ENCODE data around the gene C1orf232.
A peak's percentile ranks its signal among the peaks of the same experiment; 100 is the strongest.

C1orf232 gene

GRCh38 chr1:26138974-26139558 is 29.7 kb downstream of the C1orf232 start:
- H3K9ac ChIP-seq (ENCODE audit: low read depth in 1 of 2, low read length in 2 of 2) = no peak overlapping the region
- H3K9me3 ChIP-seq (ENCODE audit: control insufficient read depth in 2 of 2, low read length in 2 of 2) = no peaks in the 10 kb centered on the region
- H3K36me3 ChIP-seq (ENCODE audit: control insufficient read depth in 2 of 2, insufficient read depth in 2 of 2, low read length in 2 of 2) = no peaks in the 10 kb centered on the region
- no peak overlapping the region for H3K4me3 ChIP-seq (ENCODE audit: low read length in 2 of 2)
- H3K27ac ChIP-seq (ENCODE audit: low read depth in 2 of 2, low read length in 2 of 2) = no peak overlapping the region
- H3K4me1 ChIP-seq (ENCODE audit: control insufficient read depth in 2 of 2, insufficient read depth in 2 of 2, low read length in 2 of 2) = no peaks in the 10 kb centered on the region
- H3K27me3 ChIP-seq (ENCODE audit: control insufficient read depth in 2 of 2, insufficient read depth in 2 of 2, low read length in 2 of 2) = no peaks in the 10 kb centered on the region

- no peaks in the 10 kb centered on the region for H3K27me3 ChIP-seq (ENCODE audit: control insufficient read depth in 2 of 2, insufficient read depth in 2 of 2, low read length in 2 of 2)
- no peak overlapping the region for H3K4me3 ChIP-seq (ENCODE audit: low read length in 2 of 2)
- no peak overlapping the region for H3K27ac ChIP-seq (ENCODE audit: low read depth in 2 of 2, low read length in 2 of 2)
- H3K9ac ChIP-seq (ENCODE audit: low read depth in 1 of 2, low read length in 2 of 2) = no peak overlapping the region
- no peaks in the 10 kb centered on the region for H3K36me3 ChIP-seq (ENCODE audit: control insufficient read depth in 2 of 2, insufficient read depth in 2 of 2, low read length in 2 of 2)
- peaks cover 0 to 7% of the 10 kb centered on the region in 2 donors for H3K4me1 ChIP-seq (ENCODE audit: control insufficient read depth in 2 of 2, insufficient read depth in 2 of 2, low read length in 2 of 2)
- H3K9me3 ChIP-seq (ENCODE audit: control insufficient read depth in 2 of 2, low read length in 2 of 2) = no peaks in the 10 kb centered on the region
These were observed 34.3 kb downstream of the C1orf232 start for GRCh38 chr1:26134466-26134865.

GRCh38 chr1:26132834-26133167 is 36.0 kb downstream of the C1orf232 start:
- Histone ChIP-seq H3K27ac (ENCODE audit: low read depth in 2 of 2, low read length in 2 of 2) (no peak overlapping the region), H3K27me3 (ENCODE audit: control insufficient read depth in 2 of 2, insufficient read depth in 2 of 2, low read length in 2 of 2) (no peaks in the 10 kb centered on the region), H3K9ac (ENCODE audit: low read depth in 1 of 2, low read length in 2 of 2) (no peak overlapping the region), H3K4me1 (ENCODE audit: control insufficient read depth in 2 of 2, insufficient read depth in 2 of 2, low read length in 2 of 2) (peaks cover 3 to 20% of the 10 kb centered on the region in 2 donors), H3K9me3 (ENCODE audit: control insufficient read depth in 2 of 2, low read length in 2 of 2) (no peaks in the 10 kb centered on the region), H3K4me3 (ENCODE audit: low read length in 2 of 2) (no peak overlapping the region), H3K36me3 (ENCODE audit: control insufficient read depth in 2 of 2, insufficient read depth in 2 of 2, low read length in 2 of 2) (no peaks in the 10 kb centered on the region)

- Histone ChIP-seq H3K9me3 (ENCODE audit: control insufficient read depth in 2 of 2, low read length in 2 of 2) (no peaks in the 10 kb centered on the region), H3K9ac (ENCODE audit: low read depth in 1 of 2, low read length in 2 of 2) (no peak overlapping the region), H3K36me3 (ENCODE audit: control insufficient read depth in 2 of 2, insufficient read depth in 2 of 2, low read length in 2 of 2) (no peaks in the 10 kb centered on the region), H3K27ac (ENCODE audit: low read depth in 2 of 2, low read length in 2 of 2) (no peak overlapping the region), H3K4me3 (ENCODE audit: low read length in 2 of 2) (no peak overlapping the region), H3K27me3 (ENCODE audit: control insufficient read depth in 2 of 2, insufficient read depth in 2 of 2, low read length in 2 of 2) (no peaks in the 10 kb centered on the region), H3K4me1 (ENCODE audit: control insufficient read depth in 2 of 2, insufficient read depth in 2 of 2, low read length in 2 of 2) (peaks cover 3 to 24% of the 10 kb centered on the region in 2 donors)
These were observed 36.5 kb downstream of the C1orf232 start for GRCh38 chr1:26132128-26132833.

- Histone ChIP-seq H3K36me3 (ENCODE audit: control insufficient read depth in 2 of 2, insufficient read depth in 2 of 2, low read length in 2 of 2) (no peaks in the 10 kb centered on the region), H3K27ac (ENCODE audit: low read depth in 2 of 2, low read length in 2 of 2) (no peak overlapping the region), H3K4me1 (ENCODE audit: control insufficient read depth in 2 of 2, insufficient read depth in 2 of 2, low read length in 2 of 2) (peaks cover 3 to 27% of the 10 kb centered on the region in 2 donors), H3K4me3 (ENCODE audit: low read length in 2 of 2) (no peak overlapping the region), H3K27me3 (ENCODE audit: control insufficient read depth in 2 of 2, insufficient read depth in 2 of 2, low read length in 2 of 2) (no peaks in the 10 kb centered on the region), H3K9me3 (ENCODE audit: control insufficient read depth in 2 of 2, low read length in 2 of 2) (no peaks in the 10 kb centered on the region), H3K9ac (ENCODE audit: low read depth in 1 of 2, low read length in 2 of 2) (no peak overlapping the region)
These were observed 38.1 kb downstream of the C1orf232 start for GRCh38 chr1:26130695-26131094.

GRCh38 chr1:26129778-26130177 is 39.0 kb downstream of the C1orf232 start:
- H3K27ac ChIP-seq (ENCODE audit: low read depth in 2 of 2, low read length in 2 of 2) = no peak overlapping the region
- H3K4me3 ChIP-seq (ENCODE audit: low read length in 2 of 2) = no peak overlapping the region
- peaks cover 3 to 30% of the 10 kb centered on the region in 2 donors for H3K4me1 ChIP-seq (ENCODE audit: control insufficient read depth in 2 of 2, insufficient read depth in 2 of 2, low read length in 2 of 2)
- no peaks in the 10 kb centered on the region for H3K36me3 ChIP-seq (ENCODE audit: control insufficient read depth in 2 of 2, insufficient read depth in 2 of 2, low read length in 2 of 2)
- H3K9ac ChIP-seq (ENCODE audit: low read depth in 1 of 2, low read length in 2 of 2) = no peak overlapping the region
- no peaks in the 10 kb centered on the region for H3K9me3 ChIP-seq (ENCODE audit: control insufficient read depth in 2 of 2, low read length in 2 of 2)
- H3K27me3 ChIP-seq (ENCODE audit: control insufficient read depth in 2 of 2, insufficient read depth in 2 of 2, low read length in 2 of 2) = no peaks in the 10 kb centered on the region

GRCh38 chr1:26127235-26128163 is 41.3 kb downstream of the C1orf232 start:
- H3K27me3 ChIP-seq (ENCODE audit: control insufficient read depth in 2 of 2, insufficient read depth in 2 of 2, low read length in 2 of 2) = no peaks in the 10 kb centered on the region
- peak overlapping the region; percentile 91 to 96 for H3K27ac ChIP-seq (ENCODE audit: low read depth in 2 of 2, low read length in 2 of 2)
- H3K36me3 ChIP-seq (ENCODE audit: control insufficient read depth in 2 of 2, insufficient read depth in 2 of 2, low read length in 2 of 2) = peaks cover 0 to 8% of the 10 kb centered on the region in 2 donors
- peak overlapping the region; percentile 84 to 86 for H3K9ac ChIP-seq (ENCODE audit: low read depth in 1 of 2, low read length in 2 of 2)
- H3K4me1 ChIP-seq (ENCODE audit: control insufficient read depth in 2 of 2, insufficient read depth in 2 of 2, low read length in 2 of 2) = peaks cover 3 to 32% of the 10 kb centered on the region in 2 donors
- peak overlapping the region; percentile 83 for H3K4me3 ChIP-seq (ENCODE audit: low read length in 2 of 2)
- H3K9me3 ChIP-seq (ENCODE audit: control insufficient read depth in 2 of 2, low read length in 2 of 2) = no peaks in the 10 kb centered on the region

GRCh38 chr1:26126321-26127084 is 42.3 kb downstream of the C1orf232 start:
- H3K4me3 ChIP-seq (ENCODE audit: low read length in 2 of 2) = peak overlapping the region; percentile 83

GRCh38 chr1:26125946-26126320 is 42.8 kb downstream of the C1orf232 start:
- H3K4me3 ChIP-seq (ENCODE audit: low read length in 2 of 2) = peak overlapping the region; percentile 21 to 43
- peak overlapping the region; percentile 91 to 96 for H3K27ac ChIP-seq (ENCODE audit: low read depth in 2 of 2, low read length in 2 of 2)
- H3K9ac ChIP-seq (ENCODE audit: low read depth in 1 of 2, low read length in 2 of 2) = peak overlapping the region; percentile 60 to 64
- H3K4me1 ChIP-seq (ENCODE audit: control insufficient read depth in 2 of 2, insufficient read depth in 2 of 2, low read length in 2 of 2) = peaks cover 3 to 37% of the 10 kb centered on the region in 2 donors
- H3K9me3 ChIP-seq (ENCODE audit: control insufficient read depth in 2 of 2, low read length in 2 of 2) = no peaks in the 10 kb centered on the region
- peaks cover 0 to 21% of the 10 kb centered on the region in 2 donors for H3K36me3 ChIP-seq (ENCODE audit: control insufficient read depth in 2 of 2, insufficient read depth in 2 of 2, low read length in 2 of 2)
- no peaks in the 10 kb centered on the region for H3K27me3 ChIP-seq (ENCODE audit: control insufficient read depth in 2 of 2, insufficient read depth in 2 of 2, low read length in 2 of 2)

More at GRCh38 chr1:26126321-26127084, 42.3 kb downstream of the C1orf232 start:
- peak overlapping the region; percentile 91 to 96 for H3K27ac ChIP-seq (ENCODE audit: low read depth in 2 of 2, low read length in 2 of 2)
- no peaks in the 10 kb centered on the region for H3K9me3 ChIP-seq (ENCODE audit: control insufficient read depth in 2 of 2, low read length in 2 of 2)
- H3K9ac ChIP-seq (ENCODE audit: low read depth in 1 of 2, low read length in 2 of 2) = peak overlapping the region; percentile 84 to 86
- H3K27me3 ChIP-seq (ENCODE audit: control insufficient read depth in 2 of 2, insufficient read depth in 2 of 2, low read length in 2 of 2) = no peaks in the 10 kb centered on the region
- H3K36me3 ChIP-seq (ENCODE audit: control insufficient read depth in 2 of 2, insufficient read depth in 2 of 2, low read length in 2 of 2) = peaks cover 0 to 18% of the 10 kb centered on the region in 2 donors
- H3K4me1 ChIP-seq (ENCODE audit: control insufficient read depth in 2 of 2, insufficient read depth in 2 of 2, low read length in 2 of 2) = peaks cover 3 to 33% of the 10 kb centered on the region in 2 donors

All from mucosa of rectum (tissue), 2 donors.